ENCODE data around the gene ITPR3. TPM values are rescaled to one million over a fixed set of nuclear protein-coding genes. Genes with fewer than 3 reads are reported as not detected.

ITPR3 gene
- polyA plus RNA-seq, 1 donor = 6.8 TPM

DNA sequence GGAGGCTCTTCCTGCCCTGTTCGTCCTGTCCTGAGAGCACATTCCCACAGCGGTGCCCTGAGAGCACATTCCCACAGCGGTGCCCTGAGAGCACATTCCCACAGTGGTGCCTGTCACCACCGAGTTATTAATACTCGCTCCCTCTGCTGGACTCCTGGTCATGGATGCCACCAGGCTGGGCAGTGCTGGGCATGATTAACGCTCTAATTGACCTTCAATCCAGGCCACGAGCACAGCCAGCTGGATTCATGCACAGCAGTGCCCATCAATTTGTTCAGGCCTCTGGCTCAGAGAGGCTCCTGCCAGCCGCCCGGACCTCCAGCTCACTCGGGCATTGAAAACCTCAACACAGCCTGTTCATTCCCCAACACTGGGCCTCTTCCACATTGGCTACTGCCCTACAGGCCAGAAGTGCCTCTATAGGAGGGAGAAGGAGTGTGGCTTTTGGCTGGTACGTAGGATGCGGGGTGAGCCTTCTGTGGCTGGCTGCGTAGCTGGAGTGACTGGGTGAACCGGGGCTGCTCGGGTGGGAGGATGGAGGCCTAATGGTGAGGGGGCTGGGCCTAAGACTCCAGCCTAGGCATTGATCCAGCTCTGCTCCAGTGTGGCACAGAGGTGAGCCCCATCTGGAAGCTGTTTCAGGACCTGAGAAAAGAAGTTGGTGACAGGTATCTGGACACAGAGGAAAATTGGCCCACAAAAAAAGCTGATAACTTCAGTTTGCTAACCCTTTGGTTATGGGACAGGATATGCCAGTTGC, 116.3 kb downstream of the ITPR3 start:
- no peak for DNase-seq (ENCODE audit: low read depth)

DNA sequence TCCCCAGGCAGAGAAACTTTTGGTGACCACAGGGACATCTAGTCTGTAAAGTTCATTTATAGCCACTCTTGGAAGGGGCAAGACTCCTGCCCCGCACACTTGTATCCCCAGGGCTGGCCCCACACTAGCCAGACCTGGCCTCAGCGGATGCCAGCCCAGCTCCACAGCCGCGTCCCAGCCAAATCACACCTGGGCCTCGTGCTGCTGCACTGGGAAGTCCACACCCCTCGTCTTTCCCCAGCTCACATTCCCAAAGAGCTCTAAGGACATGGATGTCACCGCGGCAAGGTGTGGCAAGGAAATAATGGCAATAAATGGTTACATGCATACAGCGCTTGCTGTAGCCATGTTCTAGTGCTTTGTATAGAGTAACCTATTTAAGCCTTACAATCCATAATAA, 117.0 kb downstream of the ITPR3 start:
- DNase-seq (ENCODE audit: low read depth) = no peak

DNA sequence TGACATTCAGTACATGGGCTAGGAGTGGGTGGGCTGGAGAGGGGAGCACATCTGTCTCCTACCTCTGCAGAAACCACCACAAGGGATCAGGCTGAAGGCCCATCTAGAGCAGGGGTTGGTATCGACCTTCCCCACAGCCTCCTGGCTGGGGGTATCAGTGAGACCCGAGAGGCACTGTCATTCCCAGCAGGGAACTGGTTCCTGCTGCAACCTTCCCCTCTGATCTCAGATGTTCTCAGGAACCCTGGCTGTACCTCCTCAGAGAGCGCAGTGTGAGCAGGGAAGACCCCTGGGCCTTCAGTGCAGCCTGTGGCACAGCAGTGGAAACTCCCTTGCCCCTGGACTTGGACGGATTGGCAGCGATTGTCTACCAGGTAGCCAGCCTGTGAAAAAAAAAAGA, 117.8 kb downstream of the ITPR3 start:
- DNase-seq (ENCODE audit: low read depth) = no peak

DNA sequence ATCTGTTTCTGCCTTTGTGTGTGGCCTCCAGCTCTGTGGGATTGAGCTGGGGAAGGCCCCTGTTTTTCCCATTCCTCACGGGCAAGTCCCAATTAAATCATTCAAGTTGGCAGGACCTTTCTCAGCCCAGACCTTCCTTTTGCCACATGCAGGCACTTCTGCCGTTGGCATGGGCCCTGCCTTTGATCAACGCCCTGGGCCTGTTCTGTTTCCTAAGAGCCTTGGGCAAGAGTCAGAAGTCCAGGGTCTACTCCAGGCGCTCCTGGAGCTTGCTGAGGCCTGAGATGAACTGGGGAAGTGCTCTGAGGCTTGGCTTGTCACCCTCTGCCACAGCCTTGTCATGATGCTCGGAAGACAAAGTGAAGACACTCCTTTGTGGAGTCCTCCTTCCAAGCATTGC, 118.4 kb downstream of the ITPR3 start:
- DNase-seq (ENCODE audit: low read depth) = no peak

DNA sequence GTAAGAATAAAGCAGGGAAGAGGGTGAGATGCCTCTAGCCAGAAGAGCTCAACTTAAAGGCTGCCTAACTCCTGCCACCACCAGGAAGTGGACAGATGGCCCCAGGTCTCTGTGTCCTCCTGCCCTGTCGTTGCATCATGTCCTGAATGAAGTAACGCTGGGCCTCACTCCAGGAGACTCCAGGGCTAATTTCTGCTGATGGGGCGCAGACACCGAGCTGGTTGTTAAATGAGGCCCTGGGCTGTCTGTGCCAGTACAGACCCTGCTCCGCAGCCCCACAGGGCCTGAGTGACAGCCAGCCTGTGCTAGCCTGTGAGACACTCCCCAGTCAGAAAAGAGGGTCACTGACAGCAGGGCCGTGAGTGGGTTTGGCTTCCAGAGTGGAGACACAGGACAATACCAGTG, 119.1 kb downstream of the ITPR3 start:
- DNase-seq (ENCODE audit: low read depth) = no peak

DNA sequence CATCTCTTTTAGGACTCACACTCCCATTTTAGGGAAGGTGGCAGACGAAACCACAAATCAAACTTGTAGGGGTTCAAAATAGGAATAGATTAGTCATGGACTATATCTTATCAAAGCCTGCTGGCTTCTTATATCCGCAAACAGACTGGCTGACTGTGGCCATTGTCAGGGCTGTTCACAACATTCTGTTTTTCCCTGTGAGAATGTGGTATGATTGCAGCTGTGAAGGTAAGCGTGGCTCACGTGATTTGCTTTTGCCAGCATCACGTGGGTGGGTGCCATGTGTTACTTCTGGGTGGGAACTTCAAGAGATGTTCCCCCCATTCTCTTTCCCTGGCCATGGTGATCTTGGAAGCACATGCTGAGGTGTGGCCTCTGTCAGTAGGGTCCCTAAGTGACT, 119.7 kb downstream of the ITPR3 start:
- DNase-seq (ENCODE audit: low read depth) = no peak

DNA sequence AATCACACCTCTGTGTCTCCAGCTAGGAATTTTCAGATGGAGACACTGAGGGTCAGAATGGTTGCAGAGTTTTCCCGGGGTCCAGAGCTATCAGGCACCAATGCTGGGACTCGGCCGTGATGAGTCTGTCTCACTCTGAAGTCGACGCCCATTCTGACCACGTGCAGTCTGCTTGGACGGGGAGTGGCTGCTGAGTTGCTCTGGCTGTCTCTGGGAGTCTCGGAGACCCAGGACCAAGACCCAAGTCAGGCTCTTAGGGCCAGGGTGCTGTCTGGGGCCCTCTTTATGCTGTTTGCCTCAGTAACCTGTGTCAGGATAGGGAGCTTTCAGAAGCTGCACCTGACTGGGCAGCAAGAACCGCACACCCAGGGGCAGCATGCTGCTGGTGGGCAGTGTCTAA, 121.0 kb downstream of the ITPR3 start:
- no peak for DNase-seq (ENCODE audit: low read depth)

DNA sequence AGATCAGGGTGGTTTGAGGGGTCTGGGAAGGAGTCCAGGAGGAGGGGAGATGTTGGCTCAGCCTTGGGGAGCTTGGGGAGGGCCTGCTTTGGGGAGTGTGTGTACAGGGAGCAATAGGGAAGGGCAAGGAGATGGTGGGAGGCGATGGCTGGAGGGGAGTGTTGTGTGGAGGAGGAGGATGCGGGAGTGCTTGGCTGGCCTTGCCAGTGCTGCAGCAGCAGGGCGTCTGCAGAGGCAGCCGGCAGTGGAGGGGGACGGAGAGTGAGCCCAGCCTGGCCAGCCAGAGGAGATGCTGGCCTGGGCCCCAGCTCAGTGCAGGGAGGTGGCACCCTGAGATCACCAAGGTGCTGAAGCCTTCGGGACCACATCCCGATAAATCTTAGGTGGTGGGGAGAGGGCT, 121.7 kb downstream of the ITPR3 start:
- no peak for DNase-seq (ENCODE audit: low read depth)

DNA sequence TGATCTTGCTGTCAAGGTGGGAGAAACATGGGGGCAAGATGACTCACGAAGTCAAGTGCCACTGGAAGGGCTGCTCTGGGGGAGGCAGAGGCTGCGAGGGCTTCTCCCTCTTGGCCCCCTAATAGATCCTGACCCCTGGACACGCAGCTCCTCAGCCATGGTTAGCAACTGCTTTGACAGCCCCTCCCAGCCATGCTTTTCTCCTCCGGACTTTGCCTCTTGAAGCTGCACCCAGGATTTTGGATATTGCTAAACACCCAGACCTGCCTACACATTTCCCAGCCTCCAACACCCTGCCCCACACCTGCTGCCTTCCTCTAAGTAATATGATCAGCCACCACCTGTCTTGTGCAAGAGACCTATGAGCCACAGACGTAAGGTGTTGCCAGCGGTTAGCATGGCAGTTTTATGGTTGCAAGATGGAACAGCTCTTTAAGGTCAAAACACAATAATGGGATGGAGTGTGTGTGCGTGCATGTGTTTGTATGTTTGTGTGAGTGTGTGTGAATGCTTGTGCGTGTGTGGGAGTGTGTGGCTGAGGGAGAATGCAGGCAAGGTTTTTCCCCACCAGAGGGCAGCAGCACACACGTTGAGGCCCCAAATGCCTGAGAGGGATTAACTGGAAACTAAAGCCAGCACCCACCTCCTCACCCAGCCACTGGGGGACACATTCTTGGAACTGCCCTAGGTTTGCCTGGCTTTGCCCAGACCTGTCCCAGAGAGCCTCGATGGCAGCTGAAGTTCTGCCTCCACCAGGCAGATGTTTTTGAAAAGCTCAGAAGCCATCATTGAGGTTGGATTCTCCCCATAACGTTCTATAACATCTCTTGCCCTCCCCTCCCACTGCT, 123.1 kb downstream of the ITPR3 start:
- no peak for DNase-seq (ENCODE audit: low read depth)

DNA sequence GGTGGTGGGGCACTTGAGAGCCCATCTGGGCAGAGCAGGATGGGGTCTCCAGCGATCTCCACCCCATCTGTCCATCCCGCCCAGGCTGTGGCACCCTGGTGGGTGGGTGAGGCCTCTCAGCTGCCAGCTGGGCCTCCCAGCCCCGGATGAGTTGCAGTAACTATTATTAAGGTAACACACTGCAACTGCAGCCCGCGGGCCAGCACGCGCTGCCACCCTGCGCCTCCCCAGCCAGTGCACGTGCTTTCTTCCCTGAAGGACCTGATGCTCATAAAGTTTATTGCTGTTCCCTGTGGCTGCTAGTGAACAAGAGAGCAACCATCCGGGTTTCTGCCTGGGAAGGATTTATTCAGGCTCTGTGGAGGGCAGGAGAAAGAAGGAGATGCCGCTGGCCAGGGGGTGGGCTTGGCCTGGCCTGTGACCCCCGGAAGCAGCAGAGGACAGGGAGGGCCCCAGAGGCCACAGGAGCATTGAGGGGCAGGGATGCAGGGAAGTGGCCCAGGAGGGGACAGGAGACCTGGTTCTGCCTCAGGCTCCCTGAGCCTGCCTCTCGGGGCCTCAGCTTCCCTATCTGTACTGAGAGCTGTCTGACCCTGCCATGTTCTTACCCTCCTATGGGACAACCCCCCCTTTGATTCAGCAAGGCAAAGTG, 123.9 kb downstream of the ITPR3 start:
- no peak for DNase-seq (ENCODE audit: low read depth)

DNA sequence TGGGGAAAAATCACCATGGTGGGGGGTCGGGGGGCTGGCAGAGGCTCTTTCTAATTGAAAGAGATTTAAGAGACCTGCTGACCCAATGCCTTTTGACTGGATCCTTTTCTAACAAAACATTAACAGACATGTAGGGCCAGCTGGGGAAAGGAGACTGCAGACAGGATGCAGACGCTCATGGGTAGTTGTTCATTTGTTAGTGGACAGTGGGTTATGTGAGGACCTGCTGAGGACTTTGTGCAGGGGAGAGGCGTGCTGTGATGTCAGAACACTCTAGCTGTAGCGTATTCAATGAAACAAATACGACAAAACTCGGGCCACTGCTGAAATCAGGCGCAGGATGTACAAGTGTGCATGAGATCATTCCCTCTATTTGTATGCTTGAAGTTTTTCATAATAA, 124.4 kb downstream of the ITPR3 start:
- DNase-seq (ENCODE audit: low read depth) = no peak

Other genes starting within 250 kb of the ITPR3 start
- gene KIFC1, start 229.5 kb upstream of the ITPR3 start, polyA plus RNA-seq (ENCODE audit: insufficient read length) = 18.0 TPM
- gene PHF1, start 210.3 kb upstream of the ITPR3 start, polyA plus RNA-seq (ENCODE audit: insufficient read length) = 48.4 TPM
- 123 TPM for gene CUTA, start 203.2 kb upstream of the ITPR3 start, polyA plus RNA-seq (ENCODE audit: insufficient read length)
- gene SYNGAP1, start 201.3 kb upstream of the ITPR3 start, polyA plus RNA-seq (ENCODE audit: insufficient read length) = 28.1 TPM
- 5.8 TPM for gene ZBTB9, start 166.7 kb upstream of the ITPR3 start, polyA plus RNA-seq (ENCODE audit: insufficient read length)
- gene BAK1, start 41.0 kb upstream of the ITPR3 start, polyA plus RNA-seq (ENCODE audit: insufficient read length) = 17.9 TPM
- gene UQCC2, start 90.4 kb downstream of the ITPR3 start, polyA plus RNA-seq (ENCODE audit: insufficient read length) = 77.2 TPM
- 33.1 TPM for gene IP6K3, start 125.6 kb downstream of the ITPR3 start, polyA plus RNA-seq (ENCODE audit: insufficient read length)
- gene LEMD2, start 167.8 kb downstream of the ITPR3 start, polyA plus RNA-seq (ENCODE audit: insufficient read length) = 33.2 TPM
- not detected for gene MLN, start 182.7 kb downstream of the ITPR3 start, polyA plus RNA-seq (ENCODE audit: insufficient read length)

Measured in forelimb muscle (tissue), 1 donor.